Heart right ventricle (tissue), 16 donors: ENCODE measurements around the gene KBTBD6. TPM values are rescaled to one million over a fixed set of nuclear protein-coding genes. Genes with fewer than 3 reads are reported as not detected.
A peak's percentile ranks its signal among the peaks of the same experiment; 100 is the strongest.
"Not testable (repeated sequence)": the region's sequence is repeated elsewhere in the genome, so short reads cannot be mapped to it uniquely, and the experiment has no call there.

Experiments used
- ATAC-seq, 8 donors: fragments of 200-7000 bp; cut with Tn5 transposase; one replicate each; pipeline ENCODE4 v1.9.1; 2020; ENCODE audit warnings: mild to moderate bottlenecking in 8 of 8, moderate library complexity in 8 of 8, moderate number of reproducible peaks in 1 of 8
- DNase-seq, 2 donors: peaks; one replicate each; pipeline ENCODE4 v3.0.0-alpha.2; 2020
- H3K27ac ChIP-seq, 10 donors: fragments of 200-600 bp; sonication (generic) in 2 of 10; one replicate each; pipeline versions ENCODE4 v1.5.0 to v1.8.0; 2020 to 2022; ENCODE audit warnings: mild to moderate bottlenecking in 3 of 10
- H3K27me3 ChIP-seq, 7 donors: fragments of 200-600 bp; one replicate each; pipeline ENCODE4 v1.8.0; 2021 to 2022; ENCODE audit warnings: mild to moderate bottlenecking in 2 of 7
- H3K36me3 ChIP-seq, 9 donors: fragments of 200-600 bp; sonication (generic) in 1 of 9; one replicate each; pipeline versions ENCODE4 v1.5.0 to v1.8.0; 2020 to 2022; ENCODE audit warnings: mild to moderate bottlenecking in 2 of 9
- H3K4me1 ChIP-seq, 9 donors: fragments of 200-600 bp; sonication (generic) in 1 of 9; one replicate each; pipeline versions ENCODE4 v1.5.0 to v1.8.0; 2020 to 2022; ENCODE audit warnings: mild to moderate bottlenecking in 4 of 9
- H3K4me3 ChIP-seq, 10 donors: fragments of 200-600 bp; sonication (generic) in 2 of 10; one replicate each; pipeline versions ENCODE4 v1.5.0 to v1.8.0; 2020 to 2022; ENCODE audit warnings: mild to moderate bottlenecking in 7 of 10, moderate library complexity in 2 of 10
- H3K9me3 ChIP-seq, 11 donors: fragments of 200-600 bp in 10 of 11; sonication (generic) in 2 of 11; one replicate each; pipeline versions ENCODE4 v1.5.0 to v1.8.0; 2013 to 2022; ENCODE audit warnings: mild to moderate bottlenecking in 2 of 11, control low read depth in 1 of 11, moderate library complexity in 1 of 11
- WGBS, 2 donors: extraction: QIAGEN DNeasy Blood & Tissue Kit; methylation state at CpG; one replicate each; pipeline ENCODE4 v1.1.7; 2013; ENCODE audit warnings: inconsistent platforms in 1 of 2; 5-methylcytosine and 5-hydroxymethylcytosine counted together
- intact Hi-C, 10 donors: fragments of 100-400 bp; cut with DNase I; formaldehyde crosslinking; loops; one replicate each; pipeline versions ENCODE4 v1.11.1 to v1.14.2; 2022
- polyA plus RNA-seq, 2 donors: library from polyadenylated mRNA; stranded (reverse); fragments of 200-250 nt; gene quantifications; one replicate each; pipeline ENCODE4 v1.2.3, GENCODE V29; 2013
- total RNA-seq, 10 donors: library from RNA; stranded (reverse); fragmentation: NEBNext Ultra II Directional in 3 of 10; extraction: Animal tissue kit (Norgen Biotek cat#: 25700) in 3 of 10; gene quantifications; one replicate each; pipeline versions ENCODE4 v1.2.1 to v1.2.4, GENCODE V29; 2021 to 2023
- TF ChIP-seq, protein P1 (sequence below), 9 donors: fragments of 200-600 bp; sonication (generic) in 2 of 9; IDR thresholded peaks; one replicate each; pipeline versions ENCODE4 v1.5.0 to v1.8.0; 2021 to 2022; ENCODE audit warnings: antibody characterized with exemption in 9 of 9, mild to moderate bottlenecking in 5 of 9, moderate library complexity in 1 of 9
- donor health status: Arrhythmogenic right ventricular cardiomyopathy.
- donor health status: ischemic (EF 13 %, LVEDD 7.1; RV severe dilation, severe dysfunction).
- donor health status: healthy with polysubstance abuse.
- donor health status: DM: no; HTN: yes; CAD: no.
- donor health status: DM: no; HTN: no; CAD: no.
- donor health status: ischemic (EF 25% LVEDD 6.9; RV normal size, moderate dysfunction).
- donor health status: ischemic (EF 25% LVEDD 5.7; RV mildly dilated, moderate dysfunction).
- donor health status: healthy.
- donor health status: DM: yes; HTN: yes; CAD: no.
- donor health status: Ischemic cardiomyopathy.
- donor health status: ischemic (EF 35%, LVEDD 5.7; RV mildly dilated, moderate dysfunction).
- donor health status: nonischemic (EF 11% LVEDD 7.7; RV severe dilation, severe dysfunction).
- donor health status: DM: yes; HTN: yes; CAD: no.
- donor health status: PGD.
- donor health status: ischemic (EF 29% LVEDD 5.4; RV normal size, mild dysfunction).
- donor health status: nonischemic (EF 23%, LVEDD 6.1; RV moderate dilation, normal function).

The KBTBD6 gene
- total and polyA plus RNA-seq, 12 donors: 1.9 to 10.6 (median 6.7) TPM

- H3K9me3 ChIP-seq: no peaks in the 10 kb centered on the region
- no peak overlapping the region for H3K27ac ChIP-seq
- ATAC-seq: no peak
- no peaks in the 10 kb centered on the region for H3K27me3 ChIP-seq
- intact Hi-C loops: loop anchor here in 5 of 10 donors (2.0 to 10.0 kb wide), 4 partner anchors 61 to 72 kb away; partner anchors contain the start of genes KBTBD7 (in 2 of the 5) and WBP4 (in 2 of the 5)
- H3K4me3 ChIP-seq: peak overlapping the region in 1 of 10 donors; percentile 74
- H3K4me1 ChIP-seq: peaks cover 0 to 43% (median 35%) of the 10 kb centered on the region in 9 donors
- TF ChIP-seq, protein P1, sequence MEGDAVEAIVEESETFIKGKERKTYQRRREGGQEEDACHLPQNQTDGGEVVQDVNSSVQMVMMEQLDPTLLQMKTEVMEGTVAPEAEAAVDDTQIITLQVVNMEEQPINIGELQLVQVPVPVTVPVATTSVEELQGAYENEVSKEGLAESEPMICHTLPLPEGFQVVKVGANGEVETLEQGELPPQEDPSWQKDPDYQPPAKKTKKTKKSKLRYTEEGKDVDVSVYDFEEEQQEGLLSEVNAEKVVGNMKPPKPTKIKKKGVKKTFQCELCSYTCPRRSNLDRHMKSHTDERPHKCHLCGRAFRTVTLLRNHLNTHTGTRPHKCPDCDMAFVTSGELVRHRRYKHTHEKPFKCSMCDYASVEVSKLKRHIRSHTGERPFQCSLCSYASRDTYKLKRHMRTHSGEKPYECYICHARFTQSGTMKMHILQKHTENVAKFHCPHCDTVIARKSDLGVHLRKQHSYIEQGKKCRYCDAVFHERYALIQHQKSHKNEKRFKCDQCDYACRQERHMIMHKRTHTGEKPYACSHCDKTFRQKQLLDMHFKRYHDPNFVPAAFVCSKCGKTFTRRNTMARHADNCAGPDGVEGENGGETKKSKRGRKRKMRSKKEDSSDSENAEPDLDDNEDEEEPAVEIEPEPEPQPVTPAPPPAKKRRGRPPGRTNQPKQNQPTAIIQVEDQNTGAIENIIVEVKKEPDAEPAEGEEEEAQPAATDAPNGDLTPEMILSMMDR (IDR thresholded peaks at IDR 0.05): no peak
- H3K36me3 ChIP-seq: no peaks in the 10 kb centered on the region
- DNase-seq: no peak
- WGBS, 2 donors: 93 to 94% methylated on average over 6 of the region's 6 CpGs
These were observed 1.3 kb upstream of the KBTBD6 start for GRCh38 chr13:41133951-41134350.

DNA sequence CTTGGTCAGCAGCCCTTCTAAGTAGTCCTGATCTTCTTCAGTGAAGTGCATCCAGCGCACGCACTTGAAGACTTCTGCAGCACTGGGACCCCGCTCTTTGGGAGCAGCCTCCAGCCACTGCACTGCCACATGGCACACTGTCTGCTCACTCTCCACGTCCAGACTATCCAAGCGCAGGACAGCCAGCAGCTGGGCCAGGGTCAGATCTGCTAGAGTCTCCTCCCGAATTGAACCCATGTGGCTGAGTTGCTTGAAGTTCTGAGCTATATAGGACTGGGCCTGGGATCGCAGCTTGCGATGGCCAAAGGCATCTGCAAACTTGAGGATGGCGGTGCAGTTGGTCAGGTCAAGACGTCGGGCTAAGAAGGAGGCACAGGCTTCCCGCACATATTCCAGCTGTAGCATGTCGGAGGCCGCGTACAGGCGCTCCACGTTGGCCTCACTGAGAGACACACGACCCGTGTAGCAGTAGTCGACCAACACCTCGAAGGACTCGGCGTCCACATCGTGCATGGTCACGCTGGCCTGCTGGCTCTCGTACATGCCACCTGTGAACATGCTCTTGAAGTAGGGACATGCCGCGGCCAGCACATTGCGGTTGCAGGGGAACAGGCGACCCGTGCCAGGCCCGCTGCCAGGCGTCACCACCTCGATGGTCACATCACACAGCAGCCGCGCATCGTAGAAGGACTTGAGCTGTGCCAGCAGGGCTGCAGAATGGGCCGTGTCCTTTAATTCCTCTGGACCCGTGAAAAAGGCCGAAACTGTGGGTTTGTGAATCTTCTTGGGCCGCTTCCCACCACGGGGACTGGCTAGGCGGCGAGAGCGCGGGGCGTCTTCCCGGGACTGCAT lies 716 bp downstream of the KBTBD6 start:
- DNase-seq (peak in 1 of 2 donors; percentile 54), ATAC-seq (peak; percentile 8 to 68 (median 38))
- not testable (repeated sequence) for H3K9me3 ChIP-seq, H3K27me3 ChIP-seq, H3K36me3 ChIP-seq
- 19 to 24% methylated on average over 47 to 48 of the region's 48 CpGs for WGBS, 2 donors
- peaks cover 0 to 60% (median 49%) of the 10 kb centered on the region in 9 donors for H3K4me1 ChIP-seq
- intact Hi-C loops: loop anchor here in 8 of 10 donors (1.0 to 10.0 kb wide), 5 partner anchors 62 to 70 kb away; partner anchors contain the start of genes KBTBD7 (in 6 of the 8) and WBP4 (in 2 of the 8)
- peak overlapping the region; percentile 46 to 88 (median 74) for H3K4me3 ChIP-seq
- H3K27ac ChIP-seq: peak overlapping the region in 9 of 10 donors; percentile 72 to 90 (median 85)

- 64 to 81% methylated on average over 4 of the region's 4 CpGs for WGBS, 2 donors
These were observed 1.4 kb downstream of the KBTBD6 start for GRCh38 chr13:41131189-41131588.

GRCh38 chr13:41130356-41130755 lies 2.2 kb downstream of the KBTBD6 start:
- WGBS, 2 donors: 69 to 85% methylated on average over 3 of the region's 3 CpGs
- H3K4me3 ChIP-seq: peak overlapping the region in 5 of 10 donors; percentile 2 to 25 (median 10)
- DNase-seq (no peak), ATAC-seq (no peak)
- H3K27ac ChIP-seq: peak overlapping the region in 3 of 10 donors; percentile 0 to 42 (median 30)
- H3K27me3 ChIP-seq: no peaks in the 10 kb centered on the region
- no peaks in the 10 kb centered on the region for H3K36me3 ChIP-seq
- no peaks in the 10 kb centered on the region for H3K9me3 ChIP-seq
- peaks cover 0 to 60% (median 49%) of the 10 kb centered on the region in 9 donors for H3K4me1 ChIP-seq
- intact Hi-C loops: loop anchor here in 5 of 10 donors (5.0 to 10.0 kb wide), 3 partner anchors 64 to 68 kb away; partner anchors contain the start of genes WBP4 (in 2 of the 5) and KBTBD7 (in 1 of the 5)
- TF ChIP-seq, protein P1 (IDR thresholded peaks at IDR 0.05): no peak

More at GRCh38 chr13:41131189-41131588, 1.4 kb downstream of the KBTBD6 start:
- not testable (repeated sequence) for H3K36me3 ChIP-seq, DNase-seq, H3K9me3 ChIP-seq, ATAC-seq, H3K27me3 ChIP-seq
- peak overlapping the region in 2 of 10 donors; percentile 0 to 30 for H3K27ac ChIP-seq
- H3K4me1 ChIP-seq: peaks cover 0 to 60% (median 49%) of the 10 kb centered on the region in 9 donors
- intact Hi-C loops: loop anchor here in 5 of 10 donors (5.0 to 10.0 kb wide), 3 partner anchors 64 to 69 kb away; partner anchors contain the start of genes WBP4 (in 2 of the 5) and KBTBD7 (in 1 of the 5)
- peak overlapping the region in 3 of 10 donors; percentile 8 to 15 (median 10) for H3K4me3 ChIP-seq

DNA sequence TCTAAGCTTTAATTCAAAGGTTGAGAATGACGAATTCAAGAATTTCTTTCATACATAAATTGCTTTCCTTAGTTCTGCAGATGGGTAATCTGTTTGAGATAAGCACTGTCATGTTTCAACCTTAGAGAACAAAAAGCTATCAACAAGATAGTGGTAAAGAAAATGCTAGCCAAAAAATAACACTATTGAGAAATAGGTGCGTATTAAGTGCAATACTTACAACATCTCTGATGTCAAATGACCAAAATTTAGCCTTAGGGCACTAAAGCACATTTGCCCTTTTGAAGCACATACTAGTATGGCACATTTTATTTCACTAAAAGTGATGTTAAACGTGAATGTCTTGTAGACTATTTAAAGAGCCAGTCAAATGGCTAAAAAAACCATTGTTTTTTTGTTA lies 4.9 kb downstream of the KBTBD6 start:
- DNase-seq: no peak
- H3K27ac ChIP-seq: no peak overlapping the region
- H3K36me3 ChIP-seq: no peaks in the 10 kb centered on the region
- no peaks in the 10 kb centered on the region for H3K27me3 ChIP-seq
- H3K9me3 ChIP-seq: no peaks in the 10 kb centered on the region
- TF ChIP-seq, protein P1 (IDR thresholded peaks at IDR 0.05): no peak
- ATAC-seq: no peak
- H3K4me3 ChIP-seq: no peak overlapping the region
- intact Hi-C loops: loop anchor here in 1 of 10 donors (5.0 kb wide), 1 partner anchor 75 kb away; no protein-coding TSS in a partner anchor
- 68 to 89% methylated on average over 3 of the region's 3 CpGs for WGBS, 2 donors
- peaks cover 0 to 51% (median 41%) of the 10 kb centered on the region in 9 donors for H3K4me1 ChIP-seq
